GM12801 (cell line): Measurements from ENCODE around the gene TMEM169.

Experiments used
- TF ChIP-seq, protein P1 (sequence below): IDR thresholded peaks from one replicate; pipeline ENCODE4 v1.5.1; 2011; ENCODE audit warnings: control low read depth; ENCODE audit not compliant: insufficient read length; ENCODE audit errors: extremely low read depth

Gene TMEM169

DNA sequence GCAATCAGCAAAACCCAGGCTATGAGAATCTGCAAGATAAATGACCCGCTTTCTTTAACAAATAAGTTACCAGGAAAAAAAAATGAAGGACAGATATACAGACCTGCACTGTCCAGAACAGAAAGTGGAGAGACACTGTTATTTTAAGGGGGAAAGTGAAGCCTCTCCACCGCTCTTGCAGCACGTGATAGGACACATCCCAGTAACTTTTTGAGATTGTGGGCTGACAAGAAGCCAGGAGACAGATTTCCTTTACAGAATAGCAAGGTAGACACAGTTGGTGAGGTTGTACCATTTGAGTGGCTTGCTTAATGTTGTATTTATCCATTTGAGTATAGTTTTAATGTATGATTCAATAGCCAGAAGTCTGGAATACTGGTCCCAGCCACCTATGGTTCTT is 13.0 kb downstream of the TMEM169 start:
- TF ChIP-seq, protein P1, sequence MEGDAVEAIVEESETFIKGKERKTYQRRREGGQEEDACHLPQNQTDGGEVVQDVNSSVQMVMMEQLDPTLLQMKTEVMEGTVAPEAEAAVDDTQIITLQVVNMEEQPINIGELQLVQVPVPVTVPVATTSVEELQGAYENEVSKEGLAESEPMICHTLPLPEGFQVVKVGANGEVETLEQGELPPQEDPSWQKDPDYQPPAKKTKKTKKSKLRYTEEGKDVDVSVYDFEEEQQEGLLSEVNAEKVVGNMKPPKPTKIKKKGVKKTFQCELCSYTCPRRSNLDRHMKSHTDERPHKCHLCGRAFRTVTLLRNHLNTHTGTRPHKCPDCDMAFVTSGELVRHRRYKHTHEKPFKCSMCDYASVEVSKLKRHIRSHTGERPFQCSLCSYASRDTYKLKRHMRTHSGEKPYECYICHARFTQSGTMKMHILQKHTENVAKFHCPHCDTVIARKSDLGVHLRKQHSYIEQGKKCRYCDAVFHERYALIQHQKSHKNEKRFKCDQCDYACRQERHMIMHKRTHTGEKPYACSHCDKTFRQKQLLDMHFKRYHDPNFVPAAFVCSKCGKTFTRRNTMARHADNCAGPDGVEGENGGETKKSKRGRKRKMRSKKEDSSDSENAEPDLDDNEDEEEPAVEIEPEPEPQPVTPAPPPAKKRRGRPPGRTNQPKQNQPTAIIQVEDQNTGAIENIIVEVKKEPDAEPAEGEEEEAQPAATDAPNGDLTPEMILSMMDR: no peak

DNA sequence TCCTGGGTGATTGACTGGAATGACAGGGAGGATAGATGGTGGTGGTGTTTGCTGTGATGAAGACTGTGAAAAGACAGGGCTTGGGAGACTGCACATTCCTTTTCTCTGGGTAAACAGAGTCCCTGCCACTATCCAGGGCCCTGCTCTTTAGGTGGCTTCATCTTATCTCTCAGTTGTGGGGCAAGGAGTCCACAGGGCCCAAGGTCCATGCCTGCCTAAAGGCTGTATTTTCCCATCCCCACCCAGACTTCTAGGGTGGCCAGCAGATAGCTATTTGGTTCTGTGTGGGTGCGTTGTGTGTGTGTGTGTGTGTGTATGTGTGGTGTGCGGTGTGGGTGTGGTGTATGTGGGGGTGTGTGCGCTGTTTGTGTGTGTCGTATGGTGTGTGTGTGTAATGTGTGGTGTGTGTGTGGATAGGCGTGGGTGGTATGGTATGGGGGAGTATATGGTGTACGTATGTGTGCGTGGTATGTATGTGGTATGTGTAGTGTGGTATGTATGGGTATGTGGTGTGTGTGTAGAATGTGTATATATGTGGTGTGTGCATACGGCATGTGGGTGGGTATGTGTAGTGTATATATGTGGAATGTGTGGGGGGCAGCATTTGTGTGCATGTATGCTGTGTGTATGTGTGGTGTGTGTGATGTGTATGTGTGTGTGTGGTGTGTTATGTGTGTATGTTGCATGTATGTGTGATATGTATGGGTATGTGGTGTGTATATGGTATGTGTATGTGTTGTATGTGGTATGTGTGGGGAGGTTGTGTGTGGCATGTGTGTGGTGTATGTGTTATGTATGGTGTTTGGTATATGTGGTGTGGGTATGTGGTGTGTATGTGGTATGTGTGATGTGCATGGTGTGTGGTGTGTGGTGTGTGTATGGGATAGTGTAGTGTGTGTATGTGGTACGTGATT is 17.0 kb downstream of the TMEM169 start:
- TF ChIP-seq, protein P1: no peak

DNA sequence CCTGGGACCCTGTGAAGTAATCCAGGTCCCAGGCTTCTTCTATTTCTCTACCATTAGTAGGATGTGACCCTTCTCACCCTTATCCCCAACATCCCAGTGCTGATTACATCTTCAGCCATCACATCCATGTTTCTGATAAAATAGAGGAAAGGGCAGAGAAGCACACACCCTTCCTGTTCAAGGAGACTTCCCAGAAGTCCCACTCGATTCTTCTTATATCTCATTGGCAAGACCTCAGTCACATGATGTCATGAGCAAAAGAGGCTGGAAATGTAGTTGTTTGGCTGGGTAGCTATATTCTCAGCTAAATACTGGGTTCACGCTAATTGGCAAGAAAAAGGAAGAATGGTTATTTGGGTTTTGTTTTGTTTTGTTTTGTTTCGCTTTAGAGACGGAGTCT is 19.4 kb downstream of the TMEM169 start:
- TF ChIP-seq, protein P1: no peak

DNA sequence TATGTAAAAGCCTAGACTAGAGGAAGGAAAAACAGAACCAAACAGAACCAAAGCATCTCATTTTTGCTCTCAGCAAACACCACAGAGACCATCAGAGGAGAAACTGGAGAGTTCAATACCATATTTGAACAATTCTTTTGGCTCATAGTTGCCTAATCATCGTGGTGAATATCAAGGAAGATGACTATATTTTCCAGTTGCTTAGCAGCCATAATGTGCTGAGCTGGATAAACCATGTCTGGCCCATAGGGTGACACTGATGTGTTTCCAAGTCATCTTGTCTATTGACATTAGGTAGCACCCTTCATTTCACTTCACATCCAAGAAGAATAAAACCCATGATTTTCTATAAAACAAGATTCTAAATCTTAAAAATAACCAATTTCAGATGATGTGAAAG is 21.5 kb downstream of the TMEM169 start:
- TF ChIP-seq, protein P1: no peak

DNA sequence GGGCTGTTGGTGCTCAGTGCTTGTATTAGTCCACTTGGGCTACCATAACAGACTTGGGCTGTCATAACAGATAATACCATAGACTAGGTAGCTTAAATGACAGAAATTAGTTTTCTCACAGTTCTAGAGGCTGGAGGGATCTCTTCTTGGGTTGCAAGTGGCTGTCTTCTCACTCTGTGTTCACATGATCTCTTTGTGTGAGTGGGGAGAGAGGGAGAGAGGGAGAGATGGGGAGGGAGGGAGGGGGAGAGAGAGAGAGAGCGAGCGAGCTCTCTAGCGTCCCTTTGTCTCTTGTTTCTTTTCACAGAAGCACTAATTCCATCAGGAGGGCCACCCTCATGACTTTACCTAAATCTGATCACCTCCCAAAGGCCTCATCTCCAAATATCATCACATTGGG is 23.0 kb downstream of the TMEM169 start:
- TF ChIP-seq, protein P1: no peak

DNA sequence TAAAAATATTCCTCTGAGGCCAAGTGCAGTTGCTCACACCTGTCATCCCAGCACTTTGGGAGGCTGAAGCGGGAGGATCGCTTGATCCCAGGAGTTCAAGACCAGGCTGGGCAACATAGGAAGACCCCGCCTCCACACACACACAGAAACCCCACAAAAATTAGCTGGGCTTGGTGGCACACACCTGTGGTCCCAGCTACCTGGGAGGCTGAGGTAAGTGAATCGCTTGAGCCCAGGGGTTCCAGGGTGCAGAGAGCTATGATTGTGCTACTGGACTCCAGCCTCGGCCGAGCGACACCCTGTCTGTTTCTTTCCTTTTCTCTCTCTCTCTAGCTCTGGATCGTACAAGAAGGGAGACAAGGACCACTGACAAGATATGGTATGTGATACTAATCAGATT is 25.6 kb downstream of the TMEM169 start:
- TF ChIP-seq, protein P1: no peak

DNA sequence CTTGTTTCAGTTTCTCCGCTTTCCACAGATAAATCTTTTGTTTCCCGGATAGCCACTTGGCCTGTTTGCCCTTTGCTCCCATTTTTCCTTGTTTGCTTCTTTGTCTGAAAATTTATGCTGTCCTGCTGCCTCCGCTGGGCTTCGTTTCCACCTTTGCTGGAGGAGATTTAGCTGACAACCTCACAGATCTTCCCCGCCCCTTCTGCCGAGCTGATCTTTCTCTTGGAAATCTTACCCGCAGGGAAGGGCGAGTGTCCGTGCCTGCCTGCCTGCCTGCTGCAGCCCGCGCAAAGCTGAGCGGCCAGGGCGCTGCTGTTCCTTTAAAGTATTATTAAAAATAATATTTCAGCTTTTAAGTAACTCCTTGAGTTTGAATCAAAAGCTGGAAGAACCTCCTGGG is 26.0 kb downstream of the TMEM169 start:
- TF ChIP-seq, protein P1: no peak
